Measurements from ENCODE around the gene SUB1.
"Not testable (repeated sequence)": the region's sequence is repeated elsewhere in the genome, so short reads cannot be mapped to it uniquely, and the experiment has no call there.

Gene SUB1

GRCh38 chr5:32585446-32586275 is at the start of gene SUB1:
Gene SUB1, plus strand, starts transcription at chr5:32585557. Its CDS starts 2,956 bp downstream, at chr5:32588513.
- peak; percentile 88 for DNase-seq (ENCODE audit: low read depth)

DNA sequence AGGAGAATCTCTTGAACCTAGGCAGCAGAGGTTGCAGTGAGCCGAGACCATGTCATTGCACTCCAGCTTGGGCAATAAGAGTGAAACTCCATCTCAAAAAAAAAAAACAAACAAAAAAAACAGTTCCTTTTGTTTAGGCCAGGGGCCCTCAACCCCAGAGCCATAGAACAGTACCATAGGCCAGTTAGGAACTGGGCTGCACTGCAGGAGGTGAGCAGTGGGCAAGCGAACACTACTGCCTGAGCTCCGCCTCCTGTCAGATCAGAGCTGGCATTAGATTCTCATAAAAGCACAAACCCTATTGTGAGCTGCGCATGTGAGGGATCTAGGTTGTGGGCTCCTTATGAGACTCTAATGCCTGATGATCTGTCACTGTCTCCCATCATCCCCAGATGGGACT is 49.1 kb upstream of the SUB1 start:
- DNase-seq (ENCODE audit: low read depth) = no peak

DNA sequence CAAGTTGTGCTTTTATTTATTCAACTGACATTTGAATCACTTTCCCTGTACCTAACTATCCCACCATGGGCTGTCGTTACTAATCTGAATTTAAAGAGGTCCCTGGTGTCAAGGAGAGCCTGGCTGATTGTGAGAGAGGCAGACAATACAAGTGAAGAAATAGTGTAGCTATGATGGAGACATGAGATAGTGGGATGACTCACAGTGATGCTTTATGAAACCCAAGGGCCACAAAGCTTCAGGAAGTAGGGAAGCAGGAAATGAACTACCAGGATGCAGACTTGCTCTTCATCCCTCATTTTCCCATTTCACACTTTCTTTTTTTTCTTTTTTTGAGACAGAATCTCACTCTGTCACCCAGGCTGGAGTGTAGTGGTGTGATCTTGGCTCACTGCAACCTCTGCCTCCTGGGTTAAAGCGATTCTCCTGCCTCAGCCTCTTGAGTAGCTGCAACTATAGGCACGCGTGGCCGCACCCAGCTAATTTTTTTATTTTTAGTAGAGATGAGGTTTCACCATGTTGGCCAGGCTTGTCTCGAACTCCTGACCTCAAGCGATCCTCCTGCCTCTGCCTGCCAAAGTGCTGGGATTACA is 47.8 kb upstream of the SUB1 start:
- DNase-seq (ENCODE audit: low read depth) = not testable (repeated sequence)

DNA sequence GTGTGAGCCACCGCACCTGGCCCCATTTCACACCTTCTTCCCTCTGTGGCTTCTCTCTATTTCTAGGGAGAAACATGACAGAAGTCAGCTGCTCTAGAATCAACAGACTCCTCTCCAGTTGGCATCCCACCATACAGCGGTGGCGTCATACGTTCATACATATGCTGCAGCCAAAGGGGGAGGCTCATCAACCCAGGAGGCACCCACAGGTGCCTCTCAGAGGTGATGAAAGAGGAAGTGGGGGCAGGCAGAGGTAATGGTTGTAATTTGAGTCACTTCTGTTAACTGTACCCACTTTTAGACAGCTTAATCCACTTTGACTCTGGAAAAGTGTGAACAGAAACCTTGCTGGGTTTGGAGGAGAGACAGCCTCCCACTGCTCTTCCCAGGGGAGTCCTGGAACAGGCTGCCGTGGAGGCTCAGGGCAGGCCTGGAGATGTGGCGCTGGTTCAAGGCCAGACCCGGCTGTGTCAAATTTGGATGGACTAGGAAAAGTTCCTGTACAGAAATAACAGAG is 47.3 kb upstream of the SUB1 start:
- no peak for DNase-seq (ENCODE audit: low read depth)

GRCh38 chr5:32539981-32540845 is 45.1 kb upstream of the SUB1 start:
- no peak for DNase-seq (ENCODE audit: low read depth)

- DNase-seq (ENCODE audit: low read depth) = no peak
These were observed 44.1 kb upstream of the SUB1 start for GRCh38 chr5:32541241-32541640.

DNA sequence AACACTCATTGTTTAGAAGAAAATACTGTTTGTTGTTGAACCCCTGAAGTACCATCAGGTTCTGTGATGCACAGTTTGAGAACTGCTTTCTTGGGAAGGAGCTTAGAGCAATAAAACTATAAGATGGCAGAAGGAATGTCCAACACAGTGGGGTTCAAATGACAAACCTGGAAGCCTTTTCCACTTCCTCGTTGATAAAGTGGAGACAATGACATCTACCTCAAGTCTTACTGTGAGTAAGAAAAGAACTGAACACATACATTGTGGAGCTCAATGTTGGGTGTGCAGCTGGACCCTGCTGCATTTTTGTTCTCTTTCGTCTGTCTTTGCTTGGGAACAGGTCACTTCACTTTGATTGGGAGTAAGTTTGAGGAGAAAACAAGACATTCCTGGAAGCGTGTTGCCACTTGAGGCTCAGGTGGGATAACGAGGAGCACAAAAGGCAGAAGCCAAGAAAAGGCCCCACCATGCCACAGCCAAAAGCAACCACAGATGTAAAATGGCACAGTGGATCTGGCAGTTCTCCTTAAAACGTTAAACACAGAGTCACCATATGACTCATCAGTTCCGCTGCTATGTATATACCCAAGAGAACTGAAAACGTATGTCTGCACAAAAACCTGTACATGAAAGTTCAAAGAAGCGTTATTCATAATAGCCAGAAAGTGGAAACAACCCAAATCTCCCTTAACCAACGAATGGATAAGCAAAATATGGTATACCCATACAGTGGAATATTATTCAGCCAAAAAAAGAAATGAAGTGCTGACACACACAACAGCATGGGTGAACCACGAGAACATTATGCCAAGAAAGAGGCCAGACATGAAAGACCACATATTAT is 42.9 kb upstream of the SUB1 start:
- no peak for DNase-seq (ENCODE audit: low read depth)

- no peak for DNase-seq (ENCODE audit: low read depth)
These were observed 42.1 kb upstream of the SUB1 start for GRCh38 chr5:32543291-32543690.

DNA sequence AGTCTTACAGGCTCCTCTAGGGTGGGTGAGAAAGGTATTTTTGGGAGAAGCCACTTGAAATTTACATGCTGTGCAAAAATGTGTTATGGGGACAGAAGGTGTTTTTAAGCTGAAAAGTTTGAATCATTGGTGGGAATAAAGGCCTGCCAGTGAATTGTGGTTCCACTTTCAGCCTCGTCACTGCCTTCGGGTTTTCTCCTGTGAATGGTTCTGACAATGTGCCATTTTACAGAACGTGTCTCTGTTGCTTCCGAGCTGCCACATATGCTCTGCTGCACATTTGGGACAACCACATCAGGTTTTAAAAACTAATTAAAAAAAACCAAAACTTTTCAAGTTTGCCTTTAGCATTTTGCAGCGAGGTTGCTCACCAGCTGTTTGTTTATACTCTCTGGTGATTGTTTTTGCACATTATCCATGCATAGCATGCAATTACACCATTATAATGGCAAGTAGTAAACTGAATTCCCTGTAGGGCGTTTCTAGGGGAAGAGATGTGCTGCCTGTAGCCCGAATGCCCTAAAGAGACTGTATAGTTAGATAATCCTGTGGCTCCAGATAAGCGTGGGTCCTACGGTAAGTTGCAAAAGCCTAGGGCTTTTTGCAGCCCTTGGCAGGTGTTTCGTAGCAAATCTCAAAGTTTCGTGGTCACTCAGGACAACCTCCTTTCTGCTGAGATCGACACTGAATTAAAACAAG is 40.1 kb upstream of the SUB1 start:
- no peak for DNase-seq (ENCODE audit: low read depth)

DNA sequence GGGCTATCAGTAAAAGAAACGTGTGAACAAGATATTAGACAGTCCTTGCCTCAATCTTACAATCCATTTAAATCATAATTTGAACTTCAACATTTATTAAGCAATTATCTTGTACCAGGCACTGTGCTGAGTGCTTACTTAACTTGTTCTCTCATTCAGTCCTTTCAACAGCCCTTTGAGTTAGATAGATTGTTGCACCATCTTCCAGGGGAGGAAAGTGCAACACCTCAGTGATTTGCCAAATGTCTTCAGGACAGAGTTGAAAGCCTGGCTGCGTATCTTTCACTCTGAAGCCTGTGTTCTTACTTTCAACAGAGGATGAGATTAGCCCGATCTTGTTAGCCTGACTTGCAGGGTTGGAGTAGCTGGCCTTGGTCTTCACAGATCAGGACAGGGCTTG is 34.2 kb upstream of the SUB1 start:
- no peak for DNase-seq (ENCODE audit: low read depth)

DNA sequence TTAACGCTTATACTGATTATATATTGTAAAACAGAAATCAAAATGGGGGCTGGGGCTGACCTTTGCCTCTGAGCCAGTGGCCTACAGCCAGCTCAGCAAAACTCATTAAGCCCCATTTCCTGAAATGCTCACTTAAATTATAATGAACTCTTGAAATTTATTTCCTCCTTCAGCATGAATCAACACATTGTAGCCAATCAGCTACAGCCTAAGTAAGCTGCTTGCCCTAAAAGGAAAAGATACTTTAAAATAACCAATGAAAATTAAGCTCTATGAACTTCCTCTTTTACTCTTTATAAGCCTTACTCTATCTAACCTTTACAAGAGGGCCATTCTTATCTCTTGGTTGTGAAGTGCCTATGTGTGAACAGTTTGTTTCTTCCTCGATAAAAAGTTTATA is 33.5 kb upstream of the SUB1 start:
- no peak for DNase-seq (ENCODE audit: low read depth)

DNA sequence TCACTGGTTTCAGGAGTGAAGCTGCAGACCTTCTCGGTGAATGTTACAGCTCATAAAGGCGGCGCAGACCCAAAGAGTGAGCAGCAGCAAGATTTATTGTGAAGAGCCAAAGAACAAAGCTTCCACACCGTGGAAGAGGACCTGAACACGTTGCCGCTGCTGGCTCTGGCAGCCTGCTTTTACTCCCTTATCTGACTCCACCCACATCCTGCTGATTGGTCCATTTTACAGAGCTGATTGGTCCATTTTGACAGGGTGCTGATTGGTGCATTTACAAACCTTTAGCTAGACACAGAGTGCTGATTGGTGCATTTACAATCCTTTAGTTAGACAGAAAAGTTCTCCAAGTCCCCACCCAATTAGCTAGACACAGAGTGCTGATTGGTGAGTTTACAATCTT is 32.9 kb upstream of the SUB1 start:
- not testable (repeated sequence) for DNase-seq (ENCODE audit: low read depth)

DNA sequence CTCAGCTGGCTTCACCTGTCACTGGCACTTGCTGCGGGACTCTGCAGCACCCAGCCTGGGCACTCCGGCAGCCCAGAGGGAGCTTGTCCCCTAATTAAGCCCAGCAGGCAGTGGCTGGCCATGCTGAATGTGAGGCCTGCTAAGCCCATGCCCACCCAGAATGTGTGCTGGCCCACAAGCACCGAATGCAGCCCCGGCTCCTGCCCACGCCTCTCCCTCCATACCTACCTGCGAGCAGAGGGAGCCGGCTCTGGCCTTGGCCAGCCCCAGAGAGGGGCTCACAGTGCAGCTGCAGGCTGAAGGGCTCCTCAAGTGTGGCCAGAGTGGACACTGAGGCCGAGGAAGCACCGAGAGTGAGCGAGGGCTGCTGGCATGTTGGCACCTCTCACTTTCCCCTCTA is 32.4 kb upstream of the SUB1 start:
- DNase-seq (ENCODE audit: low read depth) = no peak

- not testable (repeated sequence) for DNase-seq (ENCODE audit: low read depth)
These were observed 31.1 kb upstream of the SUB1 start for GRCh38 chr5:32554181-32554780.

- DNase-seq (ENCODE audit: low read depth) = not testable (repeated sequence)
These were observed 28.8 kb upstream of the SUB1 start for GRCh38 chr5:32556543-32556942.

DNA sequence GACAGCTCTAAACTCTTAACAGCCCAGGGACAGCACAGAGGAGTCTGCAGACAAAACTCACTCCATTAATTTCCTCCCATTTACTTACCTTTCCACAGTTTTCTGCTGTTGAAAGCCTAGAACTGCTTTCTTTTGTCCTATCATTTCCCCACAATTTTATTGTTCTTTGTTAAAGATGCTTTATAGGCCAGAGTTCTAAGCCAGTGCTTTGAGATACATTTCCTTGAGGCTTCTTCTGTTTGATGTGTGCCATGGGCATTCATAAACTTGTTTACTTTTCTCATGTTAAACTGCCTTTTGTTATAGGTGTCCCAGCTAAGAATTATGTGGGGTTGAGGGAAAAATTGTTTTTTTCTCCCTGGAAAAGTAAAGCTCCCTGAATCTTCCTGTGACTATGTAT is 25.9 kb upstream of the SUB1 start:
- no peak for DNase-seq (ENCODE audit: low read depth)

GRCh38 chr5:32559921-32560320 is 25.4 kb upstream of the SUB1 start:
- no peak for DNase-seq (ENCODE audit: low read depth)

DNA sequence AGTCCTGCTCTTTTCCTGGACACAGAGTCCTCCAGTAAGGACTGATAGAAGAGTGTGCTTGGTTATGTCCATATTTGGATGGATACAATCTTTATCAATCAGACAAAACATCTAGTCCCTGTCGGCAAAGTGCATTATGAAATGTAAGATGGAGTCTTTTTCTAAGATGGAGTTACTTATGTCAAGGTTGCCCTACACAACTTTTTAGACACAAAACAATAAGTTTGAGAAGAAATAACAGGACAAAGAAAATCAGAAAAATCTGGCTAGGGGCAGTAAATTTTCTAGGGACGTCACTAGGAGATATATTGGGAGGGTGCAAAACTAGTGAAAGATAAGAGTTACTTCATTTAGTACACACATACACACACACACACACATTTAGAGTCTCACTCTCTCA is 23.3 kb upstream of the SUB1 start:
- no peak for DNase-seq (ENCODE audit: low read depth)

GRCh38 chr5:32562843-32563242 is 22.5 kb upstream of the SUB1 start:
- no peak for DNase-seq (ENCODE audit: low read depth)

GRCh38 chr5:32563614-32564013 is 21.7 kb upstream of the SUB1 start:
- DNase-seq (ENCODE audit: low read depth) = no peak

DNA sequence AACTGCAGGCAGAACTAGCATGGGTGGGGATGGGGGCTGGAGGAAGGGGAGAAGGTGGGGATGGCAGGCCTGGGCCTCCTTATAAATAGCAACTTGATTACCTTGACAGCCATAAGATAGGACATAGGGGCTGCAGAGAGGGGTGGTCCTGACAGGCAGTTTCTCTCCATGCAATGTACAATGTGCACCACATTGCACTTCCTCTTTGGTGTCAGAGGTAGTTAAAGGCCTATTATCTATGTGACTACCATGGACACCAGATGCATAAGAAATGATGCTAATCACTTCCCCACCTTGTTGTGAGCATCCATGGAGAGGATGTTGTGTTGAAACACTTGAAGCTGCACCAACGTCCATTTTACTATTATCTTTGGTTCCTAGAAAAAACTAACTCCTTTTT is 20.2 kb upstream of the SUB1 start:
- no peak for DNase-seq (ENCODE audit: low read depth)

Data from stimulated activated CD8-positive, alpha-beta memory T cell treated with anti-CD3 and anti-CD28 coated beads, Interleukin-7, amount 100 ng/mL, for 24 hours (primary cell).